ENCODE results near the gene CCK. TPM values are rescaled to one million over a fixed set of nuclear protein-coding genes. Genes with fewer than 3 reads are reported as not detected.
"Not testable (repeated sequence)": the region's sequence is repeated elsewhere in the genome, so short reads cannot be mapped to it uniquely, and the experiment has no call there.

Gene CCK
- total RNA-seq, 4 donors from 2014 or later: 1.4 to 2.2 (median 1.9) TPM; not detected in 1

- Histone ChIP-seq H3K27me3 (no peaks in the 10 kb centered on the region), H3K27ac (no peak overlapping the region), H3K4me3 (no peak overlapping the region), H3K36me3 (no peaks in the 10 kb centered on the region), H3K4me1 (no peaks in the 10 kb centered on the region), H3K9me3 (no peaks in the 10 kb centered on the region)
- TF ChIP-seq, protein P1, sequence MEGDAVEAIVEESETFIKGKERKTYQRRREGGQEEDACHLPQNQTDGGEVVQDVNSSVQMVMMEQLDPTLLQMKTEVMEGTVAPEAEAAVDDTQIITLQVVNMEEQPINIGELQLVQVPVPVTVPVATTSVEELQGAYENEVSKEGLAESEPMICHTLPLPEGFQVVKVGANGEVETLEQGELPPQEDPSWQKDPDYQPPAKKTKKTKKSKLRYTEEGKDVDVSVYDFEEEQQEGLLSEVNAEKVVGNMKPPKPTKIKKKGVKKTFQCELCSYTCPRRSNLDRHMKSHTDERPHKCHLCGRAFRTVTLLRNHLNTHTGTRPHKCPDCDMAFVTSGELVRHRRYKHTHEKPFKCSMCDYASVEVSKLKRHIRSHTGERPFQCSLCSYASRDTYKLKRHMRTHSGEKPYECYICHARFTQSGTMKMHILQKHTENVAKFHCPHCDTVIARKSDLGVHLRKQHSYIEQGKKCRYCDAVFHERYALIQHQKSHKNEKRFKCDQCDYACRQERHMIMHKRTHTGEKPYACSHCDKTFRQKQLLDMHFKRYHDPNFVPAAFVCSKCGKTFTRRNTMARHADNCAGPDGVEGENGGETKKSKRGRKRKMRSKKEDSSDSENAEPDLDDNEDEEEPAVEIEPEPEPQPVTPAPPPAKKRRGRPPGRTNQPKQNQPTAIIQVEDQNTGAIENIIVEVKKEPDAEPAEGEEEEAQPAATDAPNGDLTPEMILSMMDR (IDR thresholded peaks at IDR 0.05): no peak
- TF ChIP-seq POLR2A (IDR thresholded peaks at IDR 0.05): no peak
- TF ChIP-seq POLR2AphosphoS5 (IDR thresholded peaks at IDR 0.05): no peak
- no peak for TF ChIP-seq EP300 (IDR thresholded peaks at IDR 0.05; ENCODE audit: low read depth)
- in situ Hi-C loops (cut with MboI; ENCODE audit: low pct_ligation_motif_present in 1 of 4, low pct_unique_long_range_greater_than_20kb in 1 of 4, low sequenced_read_pairs in 3 of 4) (no loop called here), intact Hi-C loops (cut with DNase I; ENCODE audit: low total_unique reads) (no loop called here)
- no peak for DNase-seq
- 73 to 75% methylated on average over 1 to 2 of the region's 2 CpGs for WGBS, 2 donors (ENCODE audit: low coverage in 1 of 2)
Measured at GRCh38 chr3:42298259-42298658, 32.3 kb upstream of the CCK start.

- Histone ChIP-seq H3K36me3 (no peaks in the 10 kb centered on the region), H3K4me3 (no peak overlapping the region), H3K27me3 (no peaks in the 10 kb centered on the region), H3K27ac (no peak overlapping the region), H3K9me3 (no peaks in the 10 kb centered on the region), H3K4me1 (no peaks in the 10 kb centered on the region)
- intact Hi-C loops (cut with DNase I; ENCODE audit: low total_unique reads) (no loop called here), in situ Hi-C loops (cut with MboI; ENCODE audit: low pct_ligation_motif_present in 1 of 4, low pct_unique_long_range_greater_than_20kb in 1 of 4, low sequenced_read_pairs in 3 of 4) (no loop called here)
- WGBS, 2 donors (ENCODE audit: low coverage in 1 of 2): 65% methylated on average over 1 of the region's 1 CpG; no CpG with 5 or more reads in 1 of the 2 donors
- no peak for TF ChIP-seq POLR2A (IDR thresholded peaks at IDR 0.05)
- TF ChIP-seq EP300 (IDR thresholded peaks at IDR 0.05; ENCODE audit: low read depth): no peak
- DNase-seq: no peak
Measured at GRCh38 chr3:42292009-42292408, 26.0 kb upstream of the CCK start.

GRCh38 chr3:42290966-42291714 lies 25.2 kb upstream of the CCK start:
- in situ Hi-C loops (cut with MboI; ENCODE audit: low pct_ligation_motif_present in 1 of 4, low pct_unique_long_range_greater_than_20kb in 1 of 4, low sequenced_read_pairs in 3 of 4): no loop called here

GRCh38 chr3:42289026-42289425 lies 23.0 kb upstream of the CCK start:
- Histone ChIP-seq H3K36me3 (no peaks in the 10 kb centered on the region), H3K4me1 (no peaks in the 10 kb centered on the region), H3K27me3 (no peaks in the 10 kb centered on the region), H3K9me3 (no peaks in the 10 kb centered on the region), H3K4me3 (no peak overlapping the region), H3K27ac (no peak overlapping the region)
- intact Hi-C loops (cut with DNase I; ENCODE audit: low total_unique reads) (no loop called here), in situ Hi-C loops (cut with MboI; ENCODE audit: low pct_ligation_motif_present in 1 of 4, low pct_unique_long_range_greater_than_20kb in 1 of 4, low sequenced_read_pairs in 3 of 4) (no loop called here)
- no peak for DNase-seq
- TF ChIP-seq POLR2A (IDR thresholded peaks at IDR 0.05): no peak
- TF ChIP-seq, protein P1 (IDR thresholded peaks at IDR 0.05): no peak
- no peak for TF ChIP-seq EP300 (IDR thresholded peaks at IDR 0.05; ENCODE audit: low read depth)
- no peak for TF ChIP-seq POLR2AphosphoS5 (IDR thresholded peaks at IDR 0.05)
- WGBS, 2 donors (ENCODE audit: low coverage in 1 of 2): 13 to 25% methylated on average over 1 of the region's 1 CpG

More at GRCh38 chr3:42290966-42291714, 25.2 kb upstream of the CCK start:
- no peaks in the 10 kb centered on the region for H3K36me3 ChIP-seq
- DNase-seq: no peak
- H3K4me3 ChIP-seq: no peak overlapping the region
- H3K9me3 ChIP-seq: no peaks in the 10 kb centered on the region
- WGBS, 2 donors (ENCODE audit: low coverage in 1 of 2): 80 to 85% methylated on average over 5 of the region's 5 CpGs
- H3K4me1 ChIP-seq: no peaks in the 10 kb centered on the region
- intact Hi-C loops (cut with DNase I; ENCODE audit: low total_unique reads): no loop called here
- no peaks in the 10 kb centered on the region for H3K27me3 ChIP-seq
- H3K27ac ChIP-seq: no peak overlapping the region
- TF ChIP-seq, protein P1 (IDR thresholded peaks at IDR 0.05): no peak

DNA sequence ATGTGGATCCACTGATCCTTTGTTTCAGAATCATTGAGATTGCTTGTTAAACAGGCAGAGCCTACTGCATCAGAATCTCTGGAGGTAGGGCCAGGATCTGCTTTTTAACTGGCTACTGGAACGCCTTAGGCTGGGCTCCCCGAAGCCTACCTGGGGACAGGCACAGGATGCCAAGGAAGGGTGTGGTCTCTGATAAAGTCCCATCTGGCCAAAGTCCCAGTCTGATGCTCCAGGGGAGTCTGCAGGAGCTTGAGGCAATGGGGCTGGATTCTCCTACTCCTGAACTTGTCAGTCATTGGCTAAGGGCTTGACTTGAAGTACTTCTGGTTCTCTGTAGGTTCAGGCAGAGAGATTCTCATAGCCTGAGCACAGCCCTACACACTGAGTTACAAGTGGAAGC lies 22.4 kb upstream of the CCK start:
- no peaks in the 10 kb centered on the region for H3K27me3 ChIP-seq
- H3K4me3 ChIP-seq: no peak overlapping the region
- no peak for DNase-seq
- H3K4me1 ChIP-seq: no peaks in the 10 kb centered on the region
- WGBS, 2 donors (ENCODE audit: low coverage in 1 of 2): 78% methylated on average over 2 of the region's 2 CpGs; no CpG with 5 or more reads in 1 of the 2 donors
- TF ChIP-seq POLR2AphosphoS5 (IDR thresholded peaks at IDR 0.05) (no peak), EP300 (IDR thresholded peaks at IDR 0.05; ENCODE audit: low read depth) (no peak), POLR2A (IDR thresholded peaks at IDR 0.05) (no peak)
- TF ChIP-seq, protein P1 (IDR thresholded peaks at IDR 0.05): no peak
- no peaks in the 10 kb centered on the region for H3K9me3 ChIP-seq
- intact Hi-C loops (cut with DNase I; ENCODE audit: low total_unique reads): no loop called here
- in situ Hi-C loops (cut with MboI; ENCODE audit: low pct_ligation_motif_present in 1 of 4, low pct_unique_long_range_greater_than_20kb in 1 of 4, low sequenced_read_pairs in 3 of 4): no loop called here
- H3K27ac ChIP-seq: no peak overlapping the region
- no peaks in the 10 kb centered on the region for H3K36me3 ChIP-seq

GRCh38 chr3:42287423-42287822 lies 21.4 kb upstream of the CCK start:
- H3K36me3 ChIP-seq; in situ Hi-C loops (cut with MboI; ENCODE audit: low pct_ligation_motif_present in 1 of 4, low pct_unique_long_range_greater_than_20kb in 1 of 4, low sequenced_read_pairs in 3 of 4); H3K4me3 ChIP-seq; H3K4me1 ChIP-seq; H3K9me3 ChIP-seq; intact Hi-C loops (cut with DNase I; ENCODE audit: low total_unique reads); H3K27ac ChIP-seq; H3K27me3 ChIP-seq; DNase-seq: not testable (repeated sequence)
- WGBS, 2 donors (ENCODE audit: low coverage in 1 of 2): 77 to 100% methylated on average over 1 to 8 of the region's 8 CpGs

Data from transverse colon (tissue), 4 donors.